Cardiac fibroblast (primary cell): ENCODE measurements around the gene TACR1.
A peak's percentile ranks its signal among the peaks of the same experiment; 100 is the strongest.

Experiments
- DNase-seq, 2 donors: peaks; one replicate each; pipeline versions ENCODE4 v3.0.0 to v3.0.0-alpha.2; 2010; ENCODE audit warnings: low read depth in 2 of 2
- H3K4me3 ChIP-seq, 2 donors: replicated peaks in 1 of 2; 1 replicate in 1 of 2; 2 replicates in 1 of 2; pipeline ENCODE4 v1.5.1; 2011; ENCODE audit warnings: low read depth in 2 of 2, low read length in 2 of 2, mild to moderate bottlenecking in 2 of 2, moderate library complexity in 1 of 2
- TF ChIP-seq, protein P1 (sequence below): IDR thresholded peaks from one replicate; pipeline ENCODE4 v1.5.1; 2011; ENCODE audit warnings: low read depth, mild to moderate bottlenecking, low read length, inconsistent platforms

Gene TACR1

GRCh38 chr2:75134860-75135259, 64.5 kb downstream of the TACR1 start:
- no peak overlapping the region for H3K4me3 ChIP-seq
- TF ChIP-seq, protein P1, sequence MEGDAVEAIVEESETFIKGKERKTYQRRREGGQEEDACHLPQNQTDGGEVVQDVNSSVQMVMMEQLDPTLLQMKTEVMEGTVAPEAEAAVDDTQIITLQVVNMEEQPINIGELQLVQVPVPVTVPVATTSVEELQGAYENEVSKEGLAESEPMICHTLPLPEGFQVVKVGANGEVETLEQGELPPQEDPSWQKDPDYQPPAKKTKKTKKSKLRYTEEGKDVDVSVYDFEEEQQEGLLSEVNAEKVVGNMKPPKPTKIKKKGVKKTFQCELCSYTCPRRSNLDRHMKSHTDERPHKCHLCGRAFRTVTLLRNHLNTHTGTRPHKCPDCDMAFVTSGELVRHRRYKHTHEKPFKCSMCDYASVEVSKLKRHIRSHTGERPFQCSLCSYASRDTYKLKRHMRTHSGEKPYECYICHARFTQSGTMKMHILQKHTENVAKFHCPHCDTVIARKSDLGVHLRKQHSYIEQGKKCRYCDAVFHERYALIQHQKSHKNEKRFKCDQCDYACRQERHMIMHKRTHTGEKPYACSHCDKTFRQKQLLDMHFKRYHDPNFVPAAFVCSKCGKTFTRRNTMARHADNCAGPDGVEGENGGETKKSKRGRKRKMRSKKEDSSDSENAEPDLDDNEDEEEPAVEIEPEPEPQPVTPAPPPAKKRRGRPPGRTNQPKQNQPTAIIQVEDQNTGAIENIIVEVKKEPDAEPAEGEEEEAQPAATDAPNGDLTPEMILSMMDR = no peak
- no peak for DNase-seq

DNA sequence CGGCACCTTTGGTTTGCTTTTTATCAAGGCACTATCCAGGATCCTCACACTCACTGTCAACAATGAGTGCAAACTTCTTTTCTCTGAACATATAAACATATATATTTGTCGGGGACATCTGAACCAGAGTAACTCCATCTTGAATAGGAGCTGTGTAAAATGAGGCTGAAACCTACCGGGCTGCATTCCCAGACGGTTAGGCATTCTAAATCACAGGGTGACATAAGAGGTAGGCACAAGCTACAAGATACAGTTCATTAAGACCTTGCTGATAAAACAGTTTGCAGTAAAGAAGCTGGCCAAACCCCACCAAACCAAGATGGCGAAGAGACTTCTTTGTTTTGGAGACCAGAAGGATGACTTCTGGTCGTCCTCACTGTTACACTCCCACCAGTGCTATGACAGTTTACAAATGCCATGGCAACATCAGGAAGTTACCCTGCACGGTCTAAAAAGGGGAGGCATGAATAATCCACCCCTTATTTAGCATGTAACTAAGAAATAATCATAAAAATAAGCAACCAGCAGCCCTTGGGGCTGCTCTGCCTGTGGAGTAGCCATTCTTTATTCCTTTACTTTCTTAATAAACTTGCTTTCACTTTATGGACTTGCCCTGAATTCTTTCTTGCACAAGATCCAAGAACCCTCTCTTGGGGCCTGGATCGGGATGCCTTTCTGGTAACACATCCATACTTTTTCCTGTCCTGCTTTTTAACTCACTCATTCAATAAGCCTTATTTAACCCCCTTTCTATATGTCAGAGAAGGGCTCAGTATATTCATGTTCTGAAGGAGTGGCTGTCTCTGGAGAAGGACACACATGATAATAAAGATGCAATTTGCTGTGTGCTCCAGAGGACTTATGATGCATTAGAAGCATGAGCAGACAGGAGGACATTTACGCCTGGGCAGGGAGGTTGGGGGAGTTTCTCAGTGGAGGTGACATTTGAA, 65.4 kb downstream of the TACR1 start:
- peak; percentile 28 to 48 for DNase-seq
- no peak overlapping the region for H3K4me3 ChIP-seq
- TF ChIP-seq, protein P1 = no peak

- no peak overlapping the region for H3K4me3 ChIP-seq
- peak in 1 of 2 donors; percentile 46 for DNase-seq
- TF ChIP-seq, protein P1 = no peak
These were observed 69.1 kb downstream of the TACR1 start for GRCh38 chr2:75130171-75130570.

DNA sequence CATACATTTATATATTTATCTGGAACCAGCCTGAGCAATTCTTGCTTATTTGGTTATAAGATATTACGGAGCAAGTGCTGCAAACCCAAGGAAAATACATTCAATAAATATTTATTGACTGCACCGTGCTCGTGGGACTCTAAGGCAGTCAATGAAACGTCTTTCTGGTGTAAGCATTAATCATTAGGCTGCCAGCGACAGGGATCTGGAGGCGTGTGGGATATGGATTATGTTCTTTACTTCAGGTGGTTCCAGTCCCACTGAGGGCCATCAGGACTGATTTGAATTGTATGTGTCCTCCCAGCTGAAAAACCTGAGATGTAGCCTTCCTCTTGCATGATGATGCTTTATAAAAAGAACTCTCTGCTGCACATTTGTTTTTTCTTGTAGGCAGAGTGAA, 75.4 kb downstream of the TACR1 start:
- no peak for DNase-seq
- TF ChIP-seq, protein P1 = no peak
- no peak overlapping the region for H3K4me3 ChIP-seq

DNA sequence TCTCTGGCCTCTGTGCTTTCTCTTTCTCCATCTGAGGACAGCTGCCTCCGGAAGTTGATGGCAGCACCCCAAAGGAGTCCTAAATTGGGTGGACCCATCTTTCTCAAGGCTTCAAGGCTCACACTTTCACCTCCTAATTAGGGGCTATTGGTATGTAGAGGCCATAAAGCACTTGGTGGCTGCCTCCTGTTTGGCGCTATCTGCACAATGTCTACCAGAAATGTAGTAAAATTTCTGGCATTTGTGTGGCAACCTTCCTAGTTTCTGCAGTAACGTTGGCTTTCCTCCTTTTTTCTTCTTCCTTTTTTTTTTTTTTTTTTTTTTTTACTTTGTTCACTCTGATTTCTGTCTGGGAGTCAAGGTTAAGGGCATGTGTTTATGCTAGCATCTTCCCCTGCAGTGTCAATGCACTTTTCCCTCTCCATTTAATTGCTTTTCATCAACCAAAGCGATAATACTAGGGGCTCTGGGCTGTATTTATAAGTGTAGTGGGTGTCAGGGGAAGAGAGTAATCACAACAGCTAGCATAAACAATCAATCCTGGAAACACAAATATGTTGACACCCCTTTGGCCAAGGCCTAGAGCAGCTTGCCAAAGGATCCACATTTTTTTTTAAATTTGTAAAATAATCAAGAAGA, 86.0 kb downstream of the TACR1 start:
- TF ChIP-seq, protein P1 = no peak
- H3K4me3 ChIP-seq = no peak overlapping the region
- no peak for DNase-seq

GRCh38 chr2:75108937-75109482, 90.3 kb downstream of the TACR1 start:
- no peak for DNase-seq
- TF ChIP-seq, protein P1 = no peak
- no peak overlapping the region for H3K4me3 ChIP-seq
